Measurements from ENCODE around the gene PDSS2. TPM values are rescaled to one million over a fixed set of nuclear protein-coding genes. Genes with fewer than 3 reads are reported as not detected.
"Not testable (repeated sequence)": the region's sequence is repeated elsewhere in the genome, so short reads cannot be mapped to it uniquely, and the experiment has no call there.

Gene PDSS2
- total RNA-seq, 2 donors from 2014 or later, result 8.2 to 13.7 TPM

DNA sequence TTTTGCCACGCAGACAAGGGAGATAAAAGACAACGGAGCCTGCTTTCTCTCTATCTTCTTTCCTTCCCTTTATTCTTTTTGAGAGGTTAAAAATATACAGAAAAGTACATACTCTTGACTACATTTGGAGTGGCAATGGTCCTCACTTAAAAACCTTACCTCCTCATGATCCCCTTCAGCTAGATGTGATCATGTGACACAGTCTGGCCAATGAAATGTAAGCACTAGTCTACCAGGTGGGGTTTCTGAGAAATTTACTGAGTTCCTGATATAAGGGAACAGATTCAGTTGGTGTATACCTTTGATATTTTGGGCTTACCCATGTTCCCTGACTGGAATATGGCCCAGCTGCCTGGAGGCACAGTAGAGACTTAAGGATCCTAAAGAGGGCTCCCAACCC is 178.6 kb downstream of the PDSS2 start:
- DNase-seq, result no peak
- no peaks in the 10 kb centered on the region for H3K9me3 ChIP-seq (ENCODE audit: control insufficient read depth, low read length)
- H3K36me3 Mint-ChIP-seq (ENCODE audit: low read depth), result no peaks in the 10 kb centered on the region
- H3K4me1 Mint-ChIP-seq, result peaks cover 7% of the 10 kb centered on the region
- H3K27me3 ChIP-seq (ENCODE audit: control insufficient read depth, insufficient read depth, low read length, poor library complexity, severe bottlenecking), result no peaks in the 10 kb centered on the region
- H3K4me3 Mint-ChIP-seq, result no peak overlapping the region
- H3K27ac ChIP-seq (ENCODE audit: low read depth, low read length), result no peak overlapping the region
- no peak for TF ChIP-seq CTCF (conservative IDR thresholded peaks at IDR 0.05)
- no peaks in the 10 kb centered on the region for H3K9me3 Mint-ChIP-seq
- H3K4me3 ChIP-seq (ENCODE audit: low read length), result no peak overlapping the region
- no peaks in the 10 kb centered on the region for H3K36me3 ChIP-seq (ENCODE audit: control insufficient read depth, insufficient read depth, low read length)
- WGBS, 2 experiments (ENCODE audit: insufficient coverage in 1 of 2, insufficient read length in 1 of 2), result 100% methylated on average over 2 of the region's 2 CpGs; no CpG with 5 or more reads in 1 of the 2 experiments
- no peaks in the 10 kb centered on the region for H3K27me3 Mint-ChIP-seq (ENCODE audit: insufficient read depth)
- H3K9ac ChIP-seq (ENCODE audit: extremely low read depth, low read length, poor library complexity, severe bottlenecking), result no peak overlapping the region
- peaks cover 5% of the 10 kb centered on the region for H3K4me1 ChIP-seq (ENCODE audit: control insufficient read depth, insufficient read depth, low read length)
- H3K27ac Mint-ChIP-seq, result no peak overlapping the region

DNA sequence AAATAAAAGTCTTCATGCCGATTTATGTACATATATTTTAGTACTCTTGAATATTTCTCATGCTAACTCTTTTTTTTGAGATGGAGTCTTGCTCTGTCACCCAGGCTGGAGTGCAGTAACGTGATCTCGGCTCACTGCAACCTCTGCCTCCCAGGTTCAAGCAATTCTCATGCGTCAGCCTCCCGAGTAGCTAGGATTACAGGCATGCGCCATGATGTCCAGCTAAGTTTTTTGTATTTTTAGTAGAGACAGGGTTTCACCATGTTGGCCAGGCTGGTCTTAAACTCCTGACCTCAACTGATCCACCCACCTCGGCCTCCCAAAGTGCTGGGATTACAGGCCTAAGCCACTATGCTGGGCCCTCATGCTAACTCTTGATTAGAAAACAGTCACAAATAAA is 179.4 kb downstream of the PDSS2 start:
- 87 to 91% methylated on average over 5 to 7 of the region's 7 CpGs for WGBS, 2 experiments (ENCODE audit: insufficient coverage in 1 of 2, insufficient read length in 1 of 2)
- H3K27ac ChIP-seq (ENCODE audit: low read depth, low read length); H3K4me1 ChIP-seq (ENCODE audit: control insufficient read depth, insufficient read depth, low read length); H3K9ac ChIP-seq (ENCODE audit: extremely low read depth, low read length, poor library complexity, severe bottlenecking); H3K27me3 Mint-ChIP-seq (ENCODE audit: insufficient read depth); H3K27ac Mint-ChIP-seq; DNase-seq; H3K4me3 ChIP-seq (ENCODE audit: low read length); H3K36me3 Mint-ChIP-seq (ENCODE audit: low read depth); H3K9me3 ChIP-seq (ENCODE audit: control insufficient read depth, low read length); H3K4me3 Mint-ChIP-seq; H3K27me3 ChIP-seq (ENCODE audit: control insufficient read depth, insufficient read depth, low read length, poor library complexity, severe bottlenecking); H3K4me1 Mint-ChIP-seq; H3K36me3 ChIP-seq (ENCODE audit: control insufficient read depth, insufficient read depth, low read length); H3K9me3 Mint-ChIP-seq: not testable (repeated sequence)

GRCh38 chr6:107275330-107275865 is 184.0 kb downstream of the PDSS2 start:
- no peaks in the 10 kb centered on the region for H3K9me3 ChIP-seq (ENCODE audit: control insufficient read depth, low read length)
- H3K4me3 ChIP-seq (ENCODE audit: low read length), result no peak overlapping the region
- H3K36me3 ChIP-seq (ENCODE audit: control insufficient read depth, insufficient read depth, low read length), result no peaks in the 10 kb centered on the region
- H3K9ac ChIP-seq (ENCODE audit: extremely low read depth, low read length, poor library complexity, severe bottlenecking), result no peak overlapping the region
- TF ChIP-seq CTCF (conservative IDR thresholded peaks at IDR 0.05), result no peak
- no peaks in the 10 kb centered on the region for H3K27me3 Mint-ChIP-seq (ENCODE audit: insufficient read depth)
- H3K27me3 ChIP-seq (ENCODE audit: control insufficient read depth, insufficient read depth, low read length, poor library complexity, severe bottlenecking), result no peaks in the 10 kb centered on the region
- DNase-seq, result peak; percentile 61
- peaks cover 10% of the 10 kb centered on the region for H3K4me1 Mint-ChIP-seq
- no peaks in the 10 kb centered on the region for H3K9me3 Mint-ChIP-seq
- H3K27ac Mint-ChIP-seq, result no peak overlapping the region
- H3K36me3 Mint-ChIP-seq (ENCODE audit: low read depth), result no peaks in the 10 kb centered on the region
- H3K4me1 ChIP-seq (ENCODE audit: control insufficient read depth, insufficient read depth, low read length), result peaks cover 5% of the 10 kb centered on the region
- no peak overlapping the region for H3K4me3 Mint-ChIP-seq
- 77 to 88% methylated on average over 2 of the region's 2 CpGs for WGBS, 2 experiments (ENCODE audit: insufficient coverage in 1 of 2, insufficient read length in 1 of 2)
- H3K27ac ChIP-seq (ENCODE audit: low read depth, low read length), result no peak overlapping the region

DNA sequence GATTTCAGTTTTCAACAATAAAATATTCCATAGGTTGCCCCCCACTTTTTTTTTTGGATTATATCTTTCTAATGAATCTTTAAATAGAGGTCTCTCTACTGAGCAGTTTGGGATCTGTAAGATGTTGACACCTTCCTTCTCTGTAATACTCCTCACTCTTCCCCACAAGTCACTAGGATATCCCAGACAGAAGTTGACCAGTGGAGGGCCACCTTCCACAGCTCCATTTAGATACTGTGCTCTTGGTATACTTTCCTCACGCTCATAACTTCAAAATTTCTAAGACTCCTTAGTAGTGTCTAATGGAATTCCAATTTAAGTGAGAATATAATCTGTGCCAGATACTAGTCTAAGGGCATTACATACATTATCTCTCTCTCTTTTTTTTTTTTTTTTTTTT is 185.1 kb downstream of the PDSS2 start:
- H3K9me3 ChIP-seq (ENCODE audit: control insufficient read depth, low read length), result no peaks in the 10 kb centered on the region
- H3K36me3 ChIP-seq (ENCODE audit: control insufficient read depth, insufficient read depth, low read length), result no peaks in the 10 kb centered on the region
- peak; percentile 25 for TF ChIP-seq CTCF (conservative IDR thresholded peaks at IDR 0.05)
- DNase-seq, result no peak
- Mint-ChIP-seq H3K9me3 (no peaks in the 10 kb centered on the region), H3K27ac (no peak overlapping the region), H3K27me3 (ENCODE audit: insufficient read depth) (no peaks in the 10 kb centered on the region), H3K36me3 (ENCODE audit: low read depth) (no peaks in the 10 kb centered on the region), H3K4me1 (peaks cover 10% of the 10 kb centered on the region), H3K4me3 (no peak overlapping the region)
- H3K4me1 ChIP-seq (ENCODE audit: control insufficient read depth, insufficient read depth, low read length), result peaks cover 5% of the 10 kb centered on the region
- no peak overlapping the region for H3K9ac ChIP-seq (ENCODE audit: extremely low read depth, low read length, poor library complexity, severe bottlenecking)
- WGBS, 2 experiments (ENCODE audit: insufficient coverage in 1 of 2, insufficient read length in 1 of 2), result 75% methylated on average over 1 of the region's 1 CpG; no CpG with 5 or more reads in 1 of the 2 experiments
- no peak overlapping the region for H3K4me3 ChIP-seq (ENCODE audit: low read length)
- no peaks in the 10 kb centered on the region for H3K27me3 ChIP-seq (ENCODE audit: control insufficient read depth, insufficient read depth, low read length, poor library complexity, severe bottlenecking)
- H3K27ac ChIP-seq (ENCODE audit: low read depth, low read length), result no peak overlapping the region
